Natural killer cell (primary cell): Measurements from ENCODE around the gene CCIN. TPM values are rescaled to one million over a fixed set of nuclear protein-coding genes. Genes with fewer than 3 reads are reported as not detected.

Experiments
- ATAC-seq, 3 donors: fragments of 150-1000 bp in 2 of 3; fragments of 200-7000 bp in 1 of 3; cut with Tn5 transposase; 1 replicate in 1 of 3; 2 replicates in 2 of 3; pipeline ENCODE4 v1.10.0; 2021; ENCODE audit warnings: mild to moderate bottlenecking in 2 of 3, moderate library complexity in 2 of 3
- DNase-seq, 2 donors: peaks; one replicate each; pipeline versions ENCODE4 v3.0.0 to v3.0.0-alpha.2; 2013 to 2021; ENCODE audit warnings: mixed read lengths in 1 of 2
- H3K27ac ChIP-seq: one replicate; pipeline ENCODE4 v1.5.1; 2013; ENCODE audit warnings: mild to moderate bottlenecking, low read length
- H3K27me3 ChIP-seq: one replicate; pipeline ENCODE4 v1.6.1; 2013; ENCODE audit warnings: low read length; ENCODE audit not compliant: control insufficient read depth, insufficient read depth
- H3K36me3 ChIP-seq: one replicate; pipeline ENCODE4 v1.6.1; 2013; ENCODE audit warnings: low read length; ENCODE audit not compliant: control insufficient read depth, insufficient read depth
- H3K4me1 ChIP-seq: one replicate; pipeline ENCODE4 v1.6.1; 2013; ENCODE audit warnings: low read length; ENCODE audit not compliant: control insufficient read depth, insufficient read depth
- H3K4me3 ChIP-seq: one replicate; pipeline ENCODE4 v1.5.1; 2013; ENCODE audit warnings: low read length
- H3K9me3 ChIP-seq: one replicate; pipeline ENCODE4 v1.6.1; 2013; ENCODE audit warnings: low read length; ENCODE audit not compliant: control insufficient read depth, insufficient read depth
- H3K27ac Mint-ChIP-seq, 2 donors: one replicate each; pipeline ENCODE4 v1.8.0; 2022; ENCODE audit warnings: mild to moderate bottlenecking in 2 of 2, mixed read lengths in 2 of 2, moderate library complexity in 1 of 2
- H3K27me3 Mint-ChIP-seq, 2 donors: one replicate each; pipeline ENCODE4 v1.8.0; 2022; ENCODE audit warnings: low read depth in 2 of 2, mixed read lengths in 2 of 2
- H3K36me3 Mint-ChIP-seq: one replicate; pipeline ENCODE4 v1.8.0; 2022; ENCODE audit warnings: mixed read lengths
- H3K4me1 Mint-ChIP-seq, 2 donors: one replicate each; pipeline ENCODE4 v1.8.0; 2022; ENCODE audit warnings: mixed read lengths in 2 of 2
- H3K4me3 Mint-ChIP-seq: one replicate; pipeline ENCODE4 v1.8.0; 2022; ENCODE audit warnings: mild to moderate bottlenecking, moderate library complexity, mixed read lengths
- H3K9me3 Mint-ChIP-seq, 2 donors: one replicate each; pipeline ENCODE4 v1.8.0; 2022; ENCODE audit warnings: mixed read lengths in 2 of 2
- WGBS: methylation state at CpG from one replicate; pipeline ENCODE4 v1.1.7; 2013; ENCODE audit warnings: missing lambda C conversion rate; ENCODE audit not compliant: insufficient coverage; 5-methylcytosine and 5-hydroxymethylcytosine counted together
- intact Hi-C: fragments of 100-400 bp; cut with micrococcal nuclease; formaldehyde crosslinking; loops from one replicate; pipeline ENCODE4 v1.14.2; 2022
- total RNA-seq, 4 donors: library from RNA; stranded (reverse); fragments of 120-200 nt in 1 of 4; gene quantifications; one replicate each; pipeline versions ENCODE4 v1.2.3 to v1.2.4, GENCODE V29; 2013 to 2022
- TF ChIP-seq, protein P1 (sequence below): fragments of 200-600 bp; IDR thresholded peaks from one replicate; pipeline ENCODE4 v1.8.0; 2022; ENCODE audit warnings: antibody characterized with exemption

CCIN gene
- total RNA-seq, 3 donors from 2014 or later (not counting 1 experiment from before 2014, with no cell fraction given): 2.0 to 2.8 (median 2.0) TPM

DNA sequence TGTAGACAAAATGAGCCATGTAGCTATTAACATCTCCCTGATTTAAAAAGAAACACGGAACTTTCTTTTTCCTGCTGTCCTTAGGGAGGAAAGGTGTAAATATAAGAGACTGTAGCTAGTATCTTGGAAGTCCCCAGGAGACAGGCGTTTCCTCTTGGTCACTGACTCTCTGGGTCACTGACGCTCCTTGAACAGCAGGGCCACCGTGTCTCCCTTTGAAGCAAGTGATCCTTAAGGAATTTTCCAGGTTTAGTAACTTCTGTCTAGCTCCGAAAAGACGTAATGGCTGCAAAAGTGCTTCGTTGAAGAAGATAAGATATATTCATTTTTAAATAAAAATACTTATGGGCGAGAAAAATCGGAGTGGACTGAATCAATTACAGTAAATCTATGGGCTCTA lies 20.8 kb downstream of the CCIN start:
- H3K4me3 ChIP-seq: peak overlapping the region; percentile 85
- H3K9me3 Mint-ChIP-seq: no peaks in the 10 kb centered on the region
- no peaks in the 10 kb centered on the region for H3K27me3 ChIP-seq
- H3K36me3 Mint-ChIP-seq: peaks cover 4% of the 10 kb centered on the region
- H3K9me3 ChIP-seq: no peaks in the 10 kb centered on the region
- no peaks in the 10 kb centered on the region for H3K27me3 Mint-ChIP-seq
- H3K36me3 ChIP-seq: peaks cover 2% of the 10 kb centered on the region
- WGBS: 11% methylated on average over 7 of the region's 9 CpGs
- H3K4me1 ChIP-seq: peaks cover 35% of the 10 kb centered on the region
- peak overlapping the region; percentile 84 to 91 for H3K27ac Mint-ChIP-seq
- peak overlapping the region; percentile 98 for H3K4me3 Mint-ChIP-seq
- peaks cover 57 to 68% of the 10 kb centered on the region in 2 donors for H3K4me1 Mint-ChIP-seq
- TF ChIP-seq, protein P1, sequence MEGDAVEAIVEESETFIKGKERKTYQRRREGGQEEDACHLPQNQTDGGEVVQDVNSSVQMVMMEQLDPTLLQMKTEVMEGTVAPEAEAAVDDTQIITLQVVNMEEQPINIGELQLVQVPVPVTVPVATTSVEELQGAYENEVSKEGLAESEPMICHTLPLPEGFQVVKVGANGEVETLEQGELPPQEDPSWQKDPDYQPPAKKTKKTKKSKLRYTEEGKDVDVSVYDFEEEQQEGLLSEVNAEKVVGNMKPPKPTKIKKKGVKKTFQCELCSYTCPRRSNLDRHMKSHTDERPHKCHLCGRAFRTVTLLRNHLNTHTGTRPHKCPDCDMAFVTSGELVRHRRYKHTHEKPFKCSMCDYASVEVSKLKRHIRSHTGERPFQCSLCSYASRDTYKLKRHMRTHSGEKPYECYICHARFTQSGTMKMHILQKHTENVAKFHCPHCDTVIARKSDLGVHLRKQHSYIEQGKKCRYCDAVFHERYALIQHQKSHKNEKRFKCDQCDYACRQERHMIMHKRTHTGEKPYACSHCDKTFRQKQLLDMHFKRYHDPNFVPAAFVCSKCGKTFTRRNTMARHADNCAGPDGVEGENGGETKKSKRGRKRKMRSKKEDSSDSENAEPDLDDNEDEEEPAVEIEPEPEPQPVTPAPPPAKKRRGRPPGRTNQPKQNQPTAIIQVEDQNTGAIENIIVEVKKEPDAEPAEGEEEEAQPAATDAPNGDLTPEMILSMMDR: no peak
- peak overlapping the region; percentile 88 for H3K27ac ChIP-seq
- DNase-seq (peak in 1 of 2 donors; percentile 28), ATAC-seq (no peak)
- intact Hi-C loops: loop anchor here (1.0 to 2.0 kb wide), 3 partner anchors 38 to 68 kb away; partner anchors contain the start of gene GNE

DNA sequence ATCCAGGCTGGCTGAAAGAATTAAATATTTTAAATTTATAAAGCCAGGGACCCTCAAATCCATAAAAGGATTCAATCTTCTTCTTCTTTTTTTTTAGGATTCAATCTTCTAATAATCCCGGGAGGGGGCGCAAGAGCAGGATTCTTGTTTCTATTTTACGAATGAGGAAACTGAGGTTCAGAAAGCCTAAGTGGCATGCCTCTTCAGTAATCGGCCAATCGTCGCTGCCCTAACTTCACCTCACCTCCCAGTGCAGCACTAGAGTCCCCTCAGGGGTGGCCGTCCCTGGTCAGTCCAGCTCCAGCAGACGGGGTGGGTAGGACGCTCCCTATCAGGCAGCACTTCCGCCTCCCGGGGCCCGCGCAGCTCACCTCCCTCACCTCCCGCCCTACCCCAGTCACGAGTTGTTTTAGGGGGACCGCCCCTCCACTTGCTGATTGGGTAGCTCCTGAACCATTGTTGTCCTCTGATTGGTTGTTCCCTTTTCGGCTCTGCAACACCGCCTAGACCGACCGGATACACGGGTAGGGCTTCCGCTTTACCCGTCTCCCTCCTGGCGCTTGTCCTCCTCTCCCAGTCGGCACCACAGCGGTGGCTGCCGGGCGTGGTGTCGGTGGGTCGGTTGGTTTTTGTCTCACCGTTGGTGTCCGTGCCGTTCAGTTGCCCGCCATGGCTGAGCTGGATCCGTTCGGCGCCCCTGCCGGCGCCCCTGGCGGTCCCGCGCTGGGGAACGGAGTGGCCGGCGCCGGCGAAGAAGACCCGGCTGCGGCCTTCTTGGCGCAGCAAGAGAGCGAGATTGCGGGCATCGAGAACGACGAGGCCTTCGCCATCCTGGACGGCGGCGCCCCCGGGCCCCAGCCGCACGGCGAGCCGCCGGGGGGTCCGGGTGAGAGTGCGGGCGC lies 21.5 kb downstream of the CCIN start, which contains the start of gene CLTA:
CLTA (plus strand) TSS at position 534 of the 902 bp plus-strand sequence; CDS start at position 670, 136 bp downstream.
- no peaks in the 10 kb centered on the region for H3K27me3 ChIP-seq
- H3K4me1 Mint-ChIP-seq: peaks cover 62 to 74% of the 10 kb centered on the region in 2 donors
- H3K36me3 Mint-ChIP-seq: peaks cover 9% of the 10 kb centered on the region
- TF ChIP-seq, protein P1: peak; percentile 44
- no peaks in the 10 kb centered on the region for H3K9me3 ChIP-seq
- peak within 1 kb of the TSS; percentile 88 for H3K27ac ChIP-seq
- peaks cover 2% of the 10 kb centered on the region for H3K36me3 ChIP-seq
- H3K27ac Mint-ChIP-seq: peak within 1 kb of the TSS; percentile 84 to 91
- peak within 1 kb of the TSS; percentile 85 for H3K4me3 ChIP-seq
- peak; percentile 93 to 98 (median 97) for ATAC-seq
- intact Hi-C loops: loop anchor here (1.0 to 2.0 kb wide), 4 partner anchors 38 to 87 kb away; partner anchors contain the start of gene GNE
- peaks cover 35% of the 10 kb centered on the region for H3K4me1 ChIP-seq
- peak within 1 kb of the TSS; percentile 98 for H3K4me3 Mint-ChIP-seq
- no peaks in the 10 kb centered on the region for H3K27me3 Mint-ChIP-seq
- DNase-seq: peak; percentile 88 to 98
- under 1% methylated on average over 68 of the region's 68 CpGs for WGBS
- H3K9me3 Mint-ChIP-seq: no peaks in the 10 kb centered on the region

DNA sequence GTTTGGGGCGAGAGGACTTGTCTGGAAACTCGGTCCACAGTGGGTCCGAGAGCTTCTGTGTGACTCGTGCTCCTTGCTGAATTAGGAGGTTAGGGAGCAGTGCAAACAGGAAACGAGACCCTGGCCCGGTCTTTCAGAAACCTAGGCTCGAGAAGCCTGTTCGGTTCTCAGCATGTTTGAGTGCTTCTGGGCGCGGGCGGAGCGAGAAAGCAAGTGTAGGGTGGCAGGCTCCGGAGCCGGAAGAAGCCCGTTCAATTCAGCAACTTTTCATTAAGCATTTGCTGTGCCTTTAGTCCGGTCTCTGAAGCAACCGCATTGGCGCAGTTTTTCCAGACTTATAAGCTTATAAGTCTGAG lies 22.1 kb downstream of the CCIN start:
- Mint-ChIP-seq H3K9me3 (no peaks in the 10 kb centered on the region), H3K27me3 (no peaks in the 10 kb centered on the region), H3K36me3 (peaks cover 9% of the 10 kb centered on the region), H3K4me1 (peaks cover 62 to 74% of the 10 kb centered on the region in 2 donors), H3K4me3 (peak overlapping the region; percentile 98), H3K27ac (peak overlapping the region; percentile 84 to 91)
- no peaks in the 10 kb centered on the region for H3K27me3 ChIP-seq
- ATAC-seq (peak; percentile 11 to 27 (median 13)), DNase-seq (peak in 1 of 2 donors; percentile 68)
- intact Hi-C loops: loop anchor here (1.0 to 2.0 kb wide), 2 partner anchors 46 to 88 kb away; no protein-coding TSS in a partner anchor
- TF ChIP-seq, protein P1: no peak
- H3K4me1 ChIP-seq: peaks cover 35% of the 10 kb centered on the region
- H3K9me3 ChIP-seq: no peaks in the 10 kb centered on the region
- peak overlapping the region; percentile 72 for H3K27ac ChIP-seq
- under 1% methylated on average over 18 of the region's 18 CpGs for WGBS
- peak overlapping the region; percentile 85 for H3K4me3 ChIP-seq
- H3K36me3 ChIP-seq: peaks cover 2% of the 10 kb centered on the region
